Embryonic facial prominence (tissue), 1 donor: ENCODE results near the gene PHACTR1.
A peak's percentile ranks its signal among the peaks of the same experiment; 100 is the strongest.

Experiments used
- DNase-seq: peaks from one replicate; pipeline ENCODE4 v3.0.0-alpha.2; 2016; ENCODE audit errors: extremely low spot score

Gene PHACTR1

GRCh38 chr6:13261464-13261994 lies 545.0 kb downstream of the PHACTR1 start:
- no peak for DNase-seq

- no peak for DNase-seq
These were observed 546.0 kb downstream of the PHACTR1 start for GRCh38 chr6:13262302-13263230.

- DNase-seq = no peak
These were observed 547.1 kb downstream of the PHACTR1 start for GRCh38 chr6:13263669-13264068.

GRCh38 chr6:13267142-13267651 lies 550.6 kb downstream of the PHACTR1 start:
- no peak for DNase-seq

GRCh38 chr6:13268913-13269518 lies 552.4 kb downstream of the PHACTR1 start:
- DNase-seq = no peak

- no peak for DNase-seq
These were observed 555.8 kb downstream of the PHACTR1 start for GRCh38 chr6:13272131-13273046.

- no peak for DNase-seq
These were observed 556.8 kb downstream of the PHACTR1 start for GRCh38 chr6:13273202-13273930.

- no peak for DNase-seq
These were observed 557.6 kb downstream of the PHACTR1 start for GRCh38 chr6:13273931-13274706.

GRCh38 chr6:13274707-13275434 lies 558.3 kb downstream of the PHACTR1 start:
- DNase-seq = no peak

GRCh38 chr6:13275435-13275989 lies 558.9 kb downstream of the PHACTR1 start:
- DNase-seq = no peak

- DNase-seq = no peak
These were observed 560.7 kb downstream of the PHACTR1 start for GRCh38 chr6:13277231-13277630.

- DNase-seq = no peak
These were observed 561.6 kb downstream of the PHACTR1 start for GRCh38 chr6:13278164-13278563.

GRCh38 chr6:13278991-13279390 lies 562.4 kb downstream of the PHACTR1 start:
- no peak for DNase-seq

GRCh38 chr6:13280254-13280653 lies 563.7 kb downstream of the PHACTR1 start:
- no peak for DNase-seq

GRCh38 chr6:13281686-13282085 lies 565.1 kb downstream of the PHACTR1 start:
- peak; percentile 57 for DNase-seq

- no peak for DNase-seq
These were observed 566.0 kb downstream of the PHACTR1 start for GRCh38 chr6:13282393-13283069.

GRCh38 chr6:13283331-13283730 lies 566.8 kb downstream of the PHACTR1 start:
- DNase-seq = no peak

- no peak for DNase-seq
These were observed 568.1 kb downstream of the PHACTR1 start for GRCh38 chr6:13284646-13285045.
